GM13977 (cell line): ENCODE results near the gene SHISA8.

ENCODE experiments used
- DNase-seq: peaks from one replicate; pipeline ENCODE4 v3.0.0; 2012; ENCODE audit warnings: low spot score
- in situ Hi-C: fragments of 300-500 bp; cut with MboI; formaldehyde crosslinking; loops from one replicate; pipeline ENCODE4 v1.12.0; 2022; ENCODE audit warnings: low sequenced_read_pairs, low pct_unique_long_range_greater_than_20kb, mixed read lengths, inconsistent platforms; ENCODE audit not compliant: unreplicated experiment
- TF ChIP-seq, protein P1 (sequence below): IDR thresholded peaks from 2 replicates; pipeline ENCODE4 v1.5.1; 2012; ENCODE audit warnings: mild to moderate bottlenecking, control low read depth; ENCODE audit not compliant: insufficient read depth; ENCODE audit errors: extremely low read depth, missing control alignments

SHISA8 gene

GRCh38 chr22:41905411-41906202 lies 9.3 kb downstream of the SHISA8 start:
- in situ Hi-C loops, result no loop called here
- TF ChIP-seq, protein P1, sequence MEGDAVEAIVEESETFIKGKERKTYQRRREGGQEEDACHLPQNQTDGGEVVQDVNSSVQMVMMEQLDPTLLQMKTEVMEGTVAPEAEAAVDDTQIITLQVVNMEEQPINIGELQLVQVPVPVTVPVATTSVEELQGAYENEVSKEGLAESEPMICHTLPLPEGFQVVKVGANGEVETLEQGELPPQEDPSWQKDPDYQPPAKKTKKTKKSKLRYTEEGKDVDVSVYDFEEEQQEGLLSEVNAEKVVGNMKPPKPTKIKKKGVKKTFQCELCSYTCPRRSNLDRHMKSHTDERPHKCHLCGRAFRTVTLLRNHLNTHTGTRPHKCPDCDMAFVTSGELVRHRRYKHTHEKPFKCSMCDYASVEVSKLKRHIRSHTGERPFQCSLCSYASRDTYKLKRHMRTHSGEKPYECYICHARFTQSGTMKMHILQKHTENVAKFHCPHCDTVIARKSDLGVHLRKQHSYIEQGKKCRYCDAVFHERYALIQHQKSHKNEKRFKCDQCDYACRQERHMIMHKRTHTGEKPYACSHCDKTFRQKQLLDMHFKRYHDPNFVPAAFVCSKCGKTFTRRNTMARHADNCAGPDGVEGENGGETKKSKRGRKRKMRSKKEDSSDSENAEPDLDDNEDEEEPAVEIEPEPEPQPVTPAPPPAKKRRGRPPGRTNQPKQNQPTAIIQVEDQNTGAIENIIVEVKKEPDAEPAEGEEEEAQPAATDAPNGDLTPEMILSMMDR, result no peak
- no peak for DNase-seq

DNA sequence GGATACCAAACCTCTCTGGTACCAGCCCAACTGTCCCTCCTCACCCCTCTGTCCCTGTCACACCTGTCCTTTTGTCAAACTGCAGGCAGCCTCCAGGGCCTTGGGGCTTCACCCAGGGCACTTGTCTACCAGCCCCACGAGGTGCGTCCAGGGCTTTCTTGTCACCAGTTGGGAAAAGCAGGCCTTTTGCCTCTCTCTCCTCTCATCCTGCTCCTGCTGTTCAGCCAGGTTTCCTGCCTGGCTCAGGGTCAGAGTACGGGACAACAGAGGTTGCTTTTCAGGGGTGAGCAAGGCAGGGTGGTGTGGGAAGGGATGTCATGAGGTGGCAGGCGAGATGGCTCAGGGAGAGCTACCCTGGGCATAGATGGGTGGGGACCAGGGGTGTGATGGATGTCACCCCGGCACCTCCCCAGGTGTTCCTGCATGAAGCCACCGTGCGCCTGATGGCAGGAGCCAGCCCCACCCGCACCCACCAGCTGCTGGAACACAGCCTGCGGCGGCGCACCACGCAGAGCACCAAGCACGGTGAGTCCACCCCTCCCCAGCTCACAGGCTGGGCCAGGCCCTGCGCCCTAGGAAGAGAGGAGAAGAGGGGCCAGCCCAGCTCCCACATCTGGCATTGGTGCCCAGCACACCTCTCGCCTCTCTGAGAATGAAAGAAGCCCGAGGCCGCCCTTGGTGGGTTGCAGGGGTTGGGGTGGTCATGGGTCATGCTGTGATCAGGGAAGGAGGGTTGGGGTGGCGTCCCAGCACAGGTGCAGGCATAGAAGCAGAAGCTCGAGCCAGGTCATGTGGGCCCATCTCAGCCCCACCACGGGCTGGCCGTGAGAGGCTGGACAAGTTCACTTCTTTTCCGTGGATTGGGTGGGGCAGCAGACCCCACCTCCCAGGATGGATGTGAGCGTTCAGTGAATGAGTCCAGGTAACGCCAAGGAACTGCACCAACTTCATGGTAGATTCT lies 10.1 kb downstream of the SHISA8 start:
- no peak for DNase-seq
- TF ChIP-seq, protein P1, result no peak
- in situ Hi-C loops, result no loop called here

DNA sequence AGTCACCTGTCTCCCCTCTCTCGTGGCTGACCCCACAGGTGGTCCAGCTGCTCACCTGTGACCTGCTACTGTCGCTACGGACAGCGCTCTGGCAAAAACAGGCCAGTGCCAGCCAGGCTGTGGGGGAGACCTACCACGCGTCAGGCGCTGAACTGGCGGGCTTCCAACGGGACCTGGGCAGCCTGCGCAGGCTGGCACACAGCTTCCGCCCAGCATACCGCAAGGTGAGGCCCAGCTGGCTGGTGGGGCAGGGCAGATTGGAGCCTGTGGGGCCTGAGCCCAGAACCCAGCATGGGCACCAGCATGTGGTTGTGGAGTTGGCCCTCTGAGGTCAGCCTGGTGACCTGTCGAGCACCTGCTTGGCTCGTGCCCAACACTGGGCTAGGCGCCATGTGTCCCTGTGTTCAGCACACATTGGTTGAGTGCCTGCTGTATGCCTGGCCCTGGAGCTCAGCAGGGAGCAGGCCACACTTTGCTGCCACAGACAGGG lies 11.9 kb downstream of the SHISA8 start:
- TF ChIP-seq, protein P1, result no peak
- DNase-seq, result no peak
- in situ Hi-C loops, result no loop called here

DNA sequence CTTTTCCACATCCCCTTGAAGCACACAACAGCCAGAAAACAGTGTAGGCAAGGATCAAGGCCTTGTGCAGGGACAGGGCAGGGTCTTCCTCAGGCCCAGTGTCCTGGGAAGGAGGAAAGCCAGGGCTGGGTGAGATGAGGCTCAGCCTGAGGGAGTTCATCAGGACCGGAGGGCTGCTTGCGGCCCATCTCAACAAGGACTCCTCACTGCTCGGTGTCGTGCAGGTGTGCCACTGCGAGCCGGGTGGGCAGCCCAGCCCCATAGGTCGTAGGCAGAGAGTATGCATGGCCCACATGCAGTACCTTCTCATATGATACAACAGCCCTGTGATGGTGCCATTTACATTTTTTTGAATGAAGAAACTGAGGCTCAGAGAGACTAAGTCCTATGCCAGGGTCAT lies 12.9 kb downstream of the SHISA8 start:
- in situ Hi-C loops, result no loop called here
- TF ChIP-seq, protein P1, result no peak
- no peak for DNase-seq

DNA sequence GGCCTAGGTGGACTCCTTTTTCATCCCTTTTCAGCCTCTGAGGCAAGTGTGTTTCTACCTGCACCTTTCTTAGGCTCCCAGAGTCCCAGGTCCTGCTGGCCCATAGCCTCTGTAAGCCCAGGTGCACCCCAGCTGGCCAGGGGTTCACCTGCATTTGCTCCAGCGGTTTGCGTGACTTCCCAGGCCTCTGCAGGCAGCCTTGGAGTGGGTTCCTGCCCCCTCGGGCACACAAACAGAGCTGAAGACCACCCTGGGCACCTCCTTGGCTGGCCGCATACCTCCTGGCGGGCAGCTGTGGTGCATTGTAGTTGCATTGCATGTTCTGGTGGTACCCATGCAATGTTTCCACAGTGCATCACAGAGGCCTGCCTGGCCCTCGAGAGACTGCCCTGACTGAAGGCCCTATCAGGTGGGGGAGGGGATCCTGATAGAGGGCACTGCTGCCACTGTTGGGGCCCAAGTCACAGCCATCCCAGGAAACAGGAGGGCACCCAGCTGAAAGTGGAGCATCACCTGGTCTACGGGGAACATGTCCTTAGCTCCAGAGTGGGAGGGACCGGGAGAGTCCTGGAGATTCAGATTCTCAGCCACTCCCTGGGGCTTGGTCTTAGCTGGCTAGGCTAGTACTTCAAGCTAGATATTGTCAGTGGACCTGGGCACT lies 14.1 kb downstream of the SHISA8 start:
- in situ Hi-C loops, result no loop called here
- TF ChIP-seq, protein P1, result no peak
- no peak for DNase-seq
